IMR-90 (cell line): Measurements from ENCODE around the gene WNT4.

ENCODE experiments used
- CEBPB ChIP-seq: IDR thresholded peaks from 2 replicates; pipeline ENCODE4 v1.6.1; 2012; ENCODE audit warnings: low read depth, low read length, improper control_type of control experiment
- POLR2A ChIP-seq: IDR thresholded peaks from 2 replicates; pipeline ENCODE4 v1.6.1; 2012; ENCODE audit warnings: mild to moderate bottlenecking, low read depth, low read length
- RCOR1 ChIP-seq: IDR thresholded peaks from 2 replicates; pipeline ENCODE4 v1.6.1; 2012; ENCODE audit warnings: mild to moderate bottlenecking, low read length, improper control_type of control experiment; ENCODE audit not compliant: insufficient replicate concordance
- TF ChIP-seq, protein P1 (sequence below): conservative IDR thresholded peaks from 2 replicates; pipeline ENCODE4 v1.5.1; 2012; ENCODE audit warnings: mild to moderate bottlenecking, low read depth, low read length, improper control_type of control experiment

DNA sequence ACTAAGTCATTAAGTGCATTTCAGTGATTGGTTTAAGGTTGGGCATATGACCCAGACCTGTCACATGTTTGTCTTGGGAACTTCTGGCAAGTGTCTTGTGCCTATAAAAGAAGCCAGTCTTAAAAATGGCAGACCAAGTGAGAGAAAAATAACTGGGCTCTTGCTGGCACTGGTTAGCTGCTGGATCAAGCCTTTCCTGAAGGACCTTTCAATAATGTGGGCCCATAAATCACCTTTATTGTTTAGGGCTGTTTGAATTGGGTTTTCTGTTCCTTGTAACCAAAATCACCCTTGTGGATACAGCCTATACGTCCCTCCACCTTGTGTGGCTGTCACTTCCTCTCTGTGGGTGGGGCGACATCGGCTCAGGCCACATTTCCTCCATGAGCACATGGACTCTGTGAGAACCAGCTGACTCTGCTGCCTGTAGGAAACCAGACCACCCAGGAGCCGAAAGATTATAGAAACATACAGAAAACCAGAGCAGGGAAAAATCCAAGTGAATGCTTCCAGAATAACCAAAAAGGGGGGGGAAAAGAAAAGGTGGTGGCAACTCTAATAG lies 25.6 kb upstream of the WNT4 start:
- TF ChIP-seq, protein P1, sequence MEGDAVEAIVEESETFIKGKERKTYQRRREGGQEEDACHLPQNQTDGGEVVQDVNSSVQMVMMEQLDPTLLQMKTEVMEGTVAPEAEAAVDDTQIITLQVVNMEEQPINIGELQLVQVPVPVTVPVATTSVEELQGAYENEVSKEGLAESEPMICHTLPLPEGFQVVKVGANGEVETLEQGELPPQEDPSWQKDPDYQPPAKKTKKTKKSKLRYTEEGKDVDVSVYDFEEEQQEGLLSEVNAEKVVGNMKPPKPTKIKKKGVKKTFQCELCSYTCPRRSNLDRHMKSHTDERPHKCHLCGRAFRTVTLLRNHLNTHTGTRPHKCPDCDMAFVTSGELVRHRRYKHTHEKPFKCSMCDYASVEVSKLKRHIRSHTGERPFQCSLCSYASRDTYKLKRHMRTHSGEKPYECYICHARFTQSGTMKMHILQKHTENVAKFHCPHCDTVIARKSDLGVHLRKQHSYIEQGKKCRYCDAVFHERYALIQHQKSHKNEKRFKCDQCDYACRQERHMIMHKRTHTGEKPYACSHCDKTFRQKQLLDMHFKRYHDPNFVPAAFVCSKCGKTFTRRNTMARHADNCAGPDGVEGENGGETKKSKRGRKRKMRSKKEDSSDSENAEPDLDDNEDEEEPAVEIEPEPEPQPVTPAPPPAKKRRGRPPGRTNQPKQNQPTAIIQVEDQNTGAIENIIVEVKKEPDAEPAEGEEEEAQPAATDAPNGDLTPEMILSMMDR: no peak
- no peak for TF ChIP-seq CEBPB
- no peak for TF ChIP-seq POLR2A
- TF ChIP-seq RCOR1: no peak
